OCI-LY1 (cell line): ENCODE measurements around the gene RHEBL1.

ENCODE experiments used
- H2AFZ ChIP-seq: fragments of 200-600 bp; sonication (generic), shearing (Covaris generic); 2 replicates; pipeline ENCODE4 v1.6.0; 2014; ENCODE audit warnings: antibody characterized with exemption, mild to moderate bottlenecking, low read length
- H3F3A ChIP-seq: fragments of 200-600 bp; sonication (generic), shearing (Covaris generic); 2 replicates; pipeline ENCODE4 v1.6.0; 2014; ENCODE audit warnings: mild to moderate bottlenecking, antibody characterized with exemption, low read length, moderate library complexity; ENCODE audit not compliant: insufficient read depth
- H3K27ac ChIP-seq: fragments of 200-600 bp; sonication (generic); 2 replicates; pipeline ENCODE4 v1.5.1; 2014; ENCODE audit warnings: low read length, mixed run types, mild to moderate bottlenecking, low read depth; ENCODE audit not compliant: poor library complexity, severe bottlenecking
- H3K27me3 ChIP-seq: fragments of 200-600 bp; sonication (generic); 2 replicates; pipeline ENCODE4 v1.6.0; 2014; ENCODE audit warnings: antibody characterized with exemption, mild to moderate bottlenecking, low read length, moderate library complexity; ENCODE audit not compliant: insufficient read depth
- H3K36me3 ChIP-seq: fragments of 200-600 bp; sonication (generic); 2 replicates; pipeline ENCODE4 v1.6.1; 2014; ENCODE audit warnings: mild to moderate bottlenecking, antibody characterized with exemption, low read length, moderate library complexity, mixed read lengths; ENCODE audit not compliant: insufficient read depth
- H3K4me1 ChIP-seq: fragments of 200-600 bp; sonication (generic); 2 replicates; pipeline ENCODE4 v1.5.1; 2014; ENCODE audit warnings: mild to moderate bottlenecking, low read length, moderate library complexity; ENCODE audit not compliant: insufficient read depth, severe bottlenecking
- H3K4me2 ChIP-seq: fragments of 200-600 bp; sonication (generic), shearing (Covaris generic); 2 replicates; pipeline ENCODE4 v1.6.1; 2014; ENCODE audit warnings: low read length
- H3K4me3 ChIP-seq: fragments of 200-600 bp; sonication (generic); 2 replicates; pipeline ENCODE4 v1.5.1; 2014; ENCODE audit warnings: low read length, low read depth, mild to moderate bottlenecking, mixed read lengths; ENCODE audit not compliant: poor library complexity, severe bottlenecking
- H3K79me2 ChIP-seq: fragments of 200-600 bp; shearing (Covaris generic); 2 replicates; pipeline ENCODE4 v1.6.1; 2016; ENCODE audit warnings: mixed run types, low read length, mixed read lengths; ENCODE audit not compliant: insufficient read depth
- H3K9ac ChIP-seq: fragments of 200-600 bp; sonication (generic), shearing (Covaris generic); 2 replicates; pipeline ENCODE4 v1.6.1; 2014; ENCODE audit warnings: mild to moderate bottlenecking, low read length, mixed read lengths
- H3K9me2 ChIP-seq: fragments of 200-600 bp; sonication (generic), shearing (Covaris generic); 2 replicates; pipeline ENCODE4 v1.6.1; 2014; ENCODE audit warnings: low read depth, mild to moderate bottlenecking, low read length, mixed read lengths
- H3K9me3 ChIP-seq: fragments of 200-600 bp; shearing (Covaris generic); 2 replicates; pipeline ENCODE4 v1.6.1; 2014; ENCODE audit warnings: low read length, mixed read lengths
- H4K20me1 ChIP-seq: fragments of 200-600 bp; sonication (generic), shearing (Covaris generic); 2 replicates; pipeline ENCODE4 v1.6.0; 2016; ENCODE audit warnings: mild to moderate bottlenecking, low read length; ENCODE audit not compliant: insufficient read depth
- CTCF ChIP-seq: fragments of 200-600 bp; sonication (generic), shearing (Covaris generic); IDR thresholded peaks from 2 replicates; pipeline ENCODE4 v1.5.1; 2017; ENCODE audit warnings: mild to moderate bottlenecking, antibody characterized with exemption, low read length, moderate library complexity, mixed read lengths
- EZH2 ChIP-seq: fragments of 200-600 bp; sonication (generic), shearing (Covaris generic); IDR thresholded peaks from 2 replicates; pipeline ENCODE4 v1.8.0; 2017; ENCODE audit warnings: borderline replicate concordance, mixed run types, mild to moderate bottlenecking, antibody characterized with exemption, low read length, moderate library complexity, mixed read lengths

RHEBL1 gene

GRCh38 chr12:49019443-49020324 lies 50.1 kb downstream of the RHEBL1 start:
- Histone ChIP-seq H3K4me1 (peaks cover 23% of the 10 kb centered on the region), H2AFZ (no peak overlapping the region), H3K9me2 (no peaks in the 10 kb centered on the region), H4K20me1 (no peaks in the 10 kb centered on the region), H3K9ac (peak overlapping the region; percentile 83), H3F3A (peaks cover 4% of the 10 kb centered on the region; the same call in 1 of the 2 replicates), H3K4me2 (peak overlapping the region; percentile 92), H3K27ac (peak overlapping the region; percentile 96), H3K27me3 (no peaks in the 10 kb centered on the region), H3K4me3 (peak overlapping the region; percentile 81), H3K36me3 (peaks cover 41% of the 10 kb centered on the region), H3K9me3 (no peaks in the 10 kb centered on the region), H3K79me2 (no peaks in the 10 kb centered on the region)
- TF ChIP-seq EZH2, result no peak
- TF ChIP-seq CTCF, result peak; percentile 67

DNA sequence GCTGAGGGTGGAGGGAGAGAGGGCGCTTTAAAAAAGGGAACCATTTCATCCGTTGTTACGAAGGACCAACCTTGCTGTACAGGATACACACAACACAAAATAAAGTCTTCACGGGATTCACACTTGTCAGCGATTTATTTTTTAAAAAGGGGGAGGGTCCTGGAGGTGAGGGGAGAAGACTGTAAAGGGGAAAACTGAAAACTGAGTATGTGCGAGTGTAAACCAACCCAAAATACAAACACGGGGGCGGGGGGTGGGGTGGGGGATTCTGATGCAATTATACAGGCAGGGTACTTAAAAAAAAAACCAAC lies 50.7 kb downstream of the RHEBL1 start:
- H4K20me1 ChIP-seq, result no peaks in the 10 kb centered on the region
- no peaks in the 10 kb centered on the region for H3K27me3 ChIP-seq
- H3F3A ChIP-seq, result peaks cover 4% of the 10 kb centered on the region; the same call in 1 of the 2 replicates
- TF ChIP-seq EZH2 (no peak), CTCF (no peak)
- no peaks in the 10 kb centered on the region for H3K79me2 ChIP-seq
- H3K9me3 ChIP-seq, result no peaks in the 10 kb centered on the region
- peaks cover 35% of the 10 kb centered on the region for H3K36me3 ChIP-seq
- no peak overlapping the region for H2AFZ ChIP-seq
- peak overlapping the region; percentile 83 for H3K9ac ChIP-seq
- H3K9me2 ChIP-seq, result no peaks in the 10 kb centered on the region
- H3K4me2 ChIP-seq, result peak overlapping the region; percentile 92
- peak overlapping the region; percentile 96 for H3K27ac ChIP-seq
- H3K4me3 ChIP-seq, result peak overlapping the region; percentile 81
- peaks cover 23% of the 10 kb centered on the region for H3K4me1 ChIP-seq

DNA sequence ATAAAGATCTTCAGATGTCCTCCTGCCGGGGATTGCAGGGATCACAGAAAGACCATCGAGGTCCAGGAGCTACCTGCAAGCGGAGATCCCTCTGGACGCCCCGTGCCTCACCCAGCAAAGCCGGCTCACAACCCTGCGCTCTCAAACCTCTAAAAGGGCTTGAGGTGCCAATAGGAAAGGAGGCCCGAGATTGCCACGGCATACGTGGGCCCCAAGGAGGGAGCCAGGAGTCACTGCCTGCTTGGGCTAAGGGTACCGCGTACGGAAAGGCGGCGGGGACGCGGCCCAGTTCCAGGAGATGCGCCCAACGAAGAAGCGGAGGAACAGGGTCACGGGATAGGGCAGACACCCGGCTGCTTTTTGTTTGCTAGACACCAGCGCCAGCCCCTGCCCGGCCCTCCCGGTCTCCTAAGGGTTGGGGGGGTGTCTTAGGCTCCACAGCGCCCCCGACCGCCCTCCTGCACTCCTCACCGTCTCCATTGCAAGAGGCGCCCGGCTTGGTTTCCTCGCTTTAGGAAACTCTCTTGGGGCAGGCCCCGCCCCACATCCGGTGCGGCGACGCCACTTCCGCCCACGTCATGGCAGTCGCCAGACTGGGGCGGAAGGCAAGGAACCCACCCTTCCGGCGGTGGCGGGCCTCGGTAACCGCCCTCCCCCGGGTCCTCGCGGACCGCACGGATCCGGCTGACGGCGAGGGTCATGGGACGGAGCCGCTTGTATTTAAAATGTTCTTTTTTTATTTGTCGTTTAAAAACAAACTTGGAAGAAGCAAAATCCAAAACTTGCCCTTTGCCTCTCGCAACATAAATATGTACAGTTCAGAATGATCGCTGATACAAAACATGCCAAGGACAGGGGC lies 51.3 kb downstream of the RHEBL1 start, which contains the start of gene PRKAG1:
Gene PRKAG1, minus strand, starts transcription at position 516 of the 859 bp plus-strand sequence. Its CDS starts 36 bp downstream, at position 480.
- Histone ChIP-seq H3K9ac (peak within 1 kb of the TSS; percentile 83), H2AFZ (no peak within 1 kb of the TSS), H3K36me3 (peaks cover 29% of the 10 kb centered on the region), H3F3A (peaks cover 4% of the 10 kb centered on the region; the same call in 1 of the 2 replicates), H3K9me2 (no peaks in the 10 kb centered on the region), H3K79me2 (no peaks in the 10 kb centered on the region), H3K4me1 (peaks cover 24% of the 10 kb centered on the region), H3K9me3 (no peaks in the 10 kb centered on the region), H3K4me3 (peak within 1 kb of the TSS; percentile 81), H3K4me2 (peak within 1 kb of the TSS; percentile 92), H4K20me1 (no peaks in the 10 kb centered on the region), H3K27me3 (no peaks in the 10 kb centered on the region), H3K27ac (peak within 1 kb of the TSS; percentile 96)
- TF ChIP-seq EZH2 (no peak), CTCF (peak; percentile 56)
